ENCODE measurements around the gene CHRD.

CHRD gene

GRCh38 chr3:184354754-184355153, 25.1 kb upstream of the CHRD start:
- Mint-ChIP-seq H3K36me3 (no peaks in the 10 kb centered on the region), H3K27ac (no peak overlapping the region), H3K4me3 (no peak overlapping the region), H3K9me3 (no peaks in the 10 kb centered on the region), H3K27me3 (no peaks in the 10 kb centered on the region), H3K4me1 (no peaks in the 10 kb centered on the region)

DNA sequence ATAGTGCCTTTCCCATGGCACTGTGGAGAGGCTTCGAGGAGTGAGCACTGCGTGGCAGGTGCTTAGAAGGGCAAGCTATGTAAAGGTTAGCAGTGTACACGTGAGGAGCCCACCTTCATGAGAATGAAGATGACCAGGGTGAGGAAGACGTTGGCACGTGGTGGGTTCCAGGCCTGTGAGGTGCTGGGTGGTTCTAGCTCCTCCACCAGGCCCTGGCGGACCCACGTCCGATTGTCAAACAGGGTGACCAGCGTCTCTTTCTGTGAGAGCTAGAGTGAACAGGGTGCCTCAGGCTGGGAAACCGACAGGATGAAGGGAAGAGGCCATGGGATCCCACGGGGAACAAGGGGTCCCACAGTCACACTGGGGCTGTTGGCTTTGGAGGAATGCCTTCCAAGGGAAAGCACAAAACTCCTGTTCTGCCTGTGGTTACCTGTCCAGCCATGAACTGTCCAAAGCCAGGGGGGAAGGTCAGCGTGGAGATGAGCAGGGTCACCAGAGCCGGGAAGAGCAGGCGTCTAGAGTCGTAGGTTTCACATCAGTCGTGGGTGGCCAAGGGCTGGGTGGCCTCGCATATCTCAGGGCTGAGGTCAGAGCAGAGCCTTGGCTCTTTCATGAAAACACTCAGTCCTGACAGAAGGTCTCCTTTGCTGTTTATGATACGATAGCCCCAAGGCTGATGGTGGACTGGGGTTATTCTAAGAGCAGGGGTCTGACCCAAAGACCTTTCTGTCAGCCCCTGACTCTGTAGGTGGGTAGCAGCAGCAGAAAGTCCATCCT, 24.4 kb upstream of the CHRD start:
- peaks cover 5% of the 10 kb centered on the region for H3K4me1 Mint-ChIP-seq
- H3K27me3 Mint-ChIP-seq = no peaks in the 10 kb centered on the region
- no peak overlapping the region for H3K27ac Mint-ChIP-seq
- H3K36me3 Mint-ChIP-seq = no peaks in the 10 kb centered on the region
- H3K9me3 Mint-ChIP-seq = no peaks in the 10 kb centered on the region
- no peak overlapping the region for H3K4me3 Mint-ChIP-seq

GRCh38 chr3:184357248-184358123, 22.4 kb upstream of the CHRD start:
- Mint-ChIP-seq H3K27me3 (no peaks in the 10 kb centered on the region), H3K36me3 (no peaks in the 10 kb centered on the region), H3K4me1 (peaks cover 9% of the 10 kb centered on the region), H3K4me3 (no peak overlapping the region), H3K9me3 (no peaks in the 10 kb centered on the region), H3K27ac (no peak overlapping the region)

DNA sequence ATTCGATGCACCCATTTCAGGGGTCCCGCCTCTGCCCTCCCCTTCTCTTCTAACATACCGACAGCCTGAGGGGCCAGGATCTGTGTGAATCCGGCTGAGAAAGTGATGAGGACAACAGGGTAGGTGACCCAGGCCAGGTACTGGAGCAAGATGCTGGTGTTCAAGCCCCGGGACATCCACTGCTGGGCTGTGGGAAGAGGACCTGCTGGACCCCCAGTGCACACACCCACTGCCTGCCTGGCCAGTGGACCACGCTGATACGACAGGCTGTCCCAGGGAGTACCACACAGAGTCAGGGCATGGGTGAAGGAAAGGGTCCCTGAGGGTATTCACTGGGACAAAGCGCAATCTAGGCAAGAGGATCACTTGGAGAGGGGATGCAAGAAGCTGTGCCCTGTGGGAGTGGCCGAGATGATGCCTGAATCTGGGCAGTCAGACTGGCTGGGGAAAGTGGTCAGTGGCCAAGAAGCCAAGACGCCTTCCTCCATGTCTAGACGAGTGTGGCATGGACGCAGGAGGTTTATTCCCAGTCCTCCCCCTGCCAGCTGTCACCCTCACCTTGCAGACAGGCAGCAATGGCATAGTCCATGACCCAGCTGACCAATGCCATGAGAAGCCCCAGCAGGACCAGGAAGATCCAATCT, 21.6 kb upstream of the CHRD start:
- Mint-ChIP-seq H3K27me3 (no peaks in the 10 kb centered on the region), H3K4me3 (no peak overlapping the region), H3K27ac (no peak overlapping the region), H3K36me3 (peaks cover under 1% of the 10 kb centered on the region), H3K9me3 (no peaks in the 10 kb centered on the region), H3K4me1 (peaks cover 9% of the 10 kb centered on the region)

- H3K36me3 Mint-ChIP-seq = peaks cover 2% of the 10 kb centered on the region
- H3K27me3 Mint-ChIP-seq = no peaks in the 10 kb centered on the region
- no peak overlapping the region for H3K4me3 Mint-ChIP-seq
- peaks cover 9% of the 10 kb centered on the region for H3K4me1 Mint-ChIP-seq
- H3K9me3 Mint-ChIP-seq = no peaks in the 10 kb centered on the region
- no peak overlapping the region for H3K27ac Mint-ChIP-seq
Measured at GRCh38 chr3:184358921-184359350, 20.9 kb upstream of the CHRD start.

- Mint-ChIP-seq H3K4me3 (peak overlapping the region; percentile 69), H3K27ac (no peak overlapping the region), H3K9me3 (no peaks in the 10 kb centered on the region), H3K36me3 (peaks cover 2% of the 10 kb centered on the region), H3K4me1 (peaks cover 14% of the 10 kb centered on the region), H3K27me3 (no peaks in the 10 kb centered on the region)
Measured at GRCh38 chr3:184359610-184360009, 20.2 kb upstream of the CHRD start.

- H3K9me3 Mint-ChIP-seq = no peaks in the 10 kb centered on the region
- no peak overlapping the region for H3K27ac Mint-ChIP-seq
- no peaks in the 10 kb centered on the region for H3K27me3 Mint-ChIP-seq
- H3K4me3 Mint-ChIP-seq = peak overlapping the region; percentile 89
- H3K4me1 Mint-ChIP-seq = peaks cover 21% of the 10 kb centered on the region
- H3K36me3 Mint-ChIP-seq = peaks cover 5% of the 10 kb centered on the region
Measured at GRCh38 chr3:184360070-184360928, 19.6 kb upstream of the CHRD start.

GRCh38 chr3:184360929-184361531, 18.8 kb upstream of the CHRD start:
- H3K27ac Mint-ChIP-seq = peak overlapping the region; percentile 55
- no peaks in the 10 kb centered on the region for H3K9me3 Mint-ChIP-seq
- no peaks in the 10 kb centered on the region for H3K27me3 Mint-ChIP-seq

DNA sequence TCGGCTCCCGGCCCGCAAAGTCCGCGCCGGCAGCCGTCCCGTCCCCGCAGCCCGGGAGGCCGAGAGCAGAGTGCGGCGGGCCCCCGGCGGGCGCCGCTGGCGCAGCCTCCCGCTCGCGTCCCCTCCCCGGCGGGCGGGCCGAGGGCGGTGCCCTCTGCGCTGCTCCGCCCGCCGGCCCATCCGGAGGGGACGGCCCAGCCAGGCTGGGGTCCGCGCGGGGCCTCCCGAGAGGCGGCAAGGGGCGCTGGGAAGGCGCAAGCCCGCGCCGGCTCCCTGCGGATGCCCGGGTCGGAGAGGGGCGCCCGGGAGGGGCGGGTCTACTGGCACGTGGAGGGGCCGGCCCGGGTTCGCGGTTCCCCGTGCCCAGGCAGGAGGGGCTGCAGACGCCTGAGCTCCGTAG, 18.3 kb upstream of the CHRD start, which contains the start of the genes CLCN2 and POLR2H:
CLCN2 (minus strand) TSS at position 74 of the 400 bp plus-strand sequence. CDS start 126 bp downstream, outside the sequence.
POLR2H (plus strand) TSS at position 179 of the 400 bp plus-strand sequence. CDS start 1,783 bp downstream, outside the sequence.
- Mint-ChIP-seq H3K27me3 (no peaks in the 10 kb centered on the region), H3K9me3 (no peaks in the 10 kb centered on the region), H3K4me1 (peaks cover 26% of the 10 kb centered on the region), H3K4me3 (peak within 1 kb of the TSS; percentile 98), H3K36me3 (peaks cover 7% of the 10 kb centered on the region), H3K27ac (peak within 1 kb of the TSS; percentile 75)

More at GRCh38 chr3:184360929-184361531, 18.8 kb upstream of the CHRD start:
- H3K4me3 Mint-ChIP-seq = peak overlapping the region; percentile 89
- peaks cover 7% of the 10 kb centered on the region for H3K36me3 Mint-ChIP-seq
- peaks cover 23% of the 10 kb centered on the region for H3K4me1 Mint-ChIP-seq

- H3K27ac Mint-ChIP-seq = peak overlapping the region; percentile 75
- H3K9me3 Mint-ChIP-seq = no peaks in the 10 kb centered on the region
- no peaks in the 10 kb centered on the region for H3K27me3 Mint-ChIP-seq
- H3K4me1 Mint-ChIP-seq = peaks cover 32% of the 10 kb centered on the region
- peaks cover 7% of the 10 kb centered on the region for H3K36me3 Mint-ChIP-seq
- H3K4me3 Mint-ChIP-seq = peak overlapping the region; percentile 98
Measured at GRCh38 chr3:184361932-184362667, 17.8 kb upstream of the CHRD start.

DNA sequence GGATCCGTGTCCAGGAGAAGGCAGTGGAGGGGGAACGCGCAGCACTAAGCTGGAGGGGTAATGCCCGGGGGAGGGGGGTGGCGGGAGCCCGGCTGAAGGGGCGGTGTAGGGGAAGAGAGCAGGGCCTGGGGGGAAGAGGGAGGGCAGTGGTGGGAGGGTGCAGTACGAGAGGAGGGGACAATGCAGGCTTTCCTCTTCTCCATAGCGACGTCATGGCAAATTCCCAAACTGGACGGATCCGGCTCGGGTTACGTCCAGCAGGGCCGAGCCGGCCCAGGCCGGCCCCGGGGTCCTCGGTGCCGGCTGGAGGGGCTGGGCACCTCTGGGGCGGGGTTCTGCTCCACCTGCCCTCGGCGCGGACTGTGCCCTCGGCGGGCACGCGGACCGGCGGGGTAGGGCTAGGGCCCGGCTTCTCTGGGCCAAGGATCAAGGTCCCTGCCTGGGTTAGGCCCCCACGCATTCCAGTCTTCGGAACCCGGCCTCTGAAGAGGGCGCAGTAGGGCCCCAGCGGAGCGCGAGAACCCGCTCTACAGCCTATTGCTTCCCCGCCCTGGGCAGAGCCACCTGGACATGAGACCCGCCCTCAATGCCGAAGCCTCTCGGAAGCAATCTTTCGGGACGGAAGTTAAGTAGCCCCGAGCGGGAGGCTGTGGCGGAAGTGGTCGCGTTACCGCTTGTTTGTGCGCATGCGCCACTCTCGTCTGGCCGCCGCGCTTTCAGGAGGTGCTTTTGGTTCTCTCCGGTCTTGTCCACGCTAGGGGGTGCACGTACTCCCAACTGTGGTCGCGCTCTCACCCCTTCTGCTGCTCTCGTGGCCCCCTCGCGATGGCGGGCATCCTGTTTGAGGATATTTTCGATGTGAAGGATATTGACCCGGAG, 16.9 kb upstream of the CHRD start:
- peaks cover 34% of the 10 kb centered on the region for H3K4me1 Mint-ChIP-seq

DNA sequence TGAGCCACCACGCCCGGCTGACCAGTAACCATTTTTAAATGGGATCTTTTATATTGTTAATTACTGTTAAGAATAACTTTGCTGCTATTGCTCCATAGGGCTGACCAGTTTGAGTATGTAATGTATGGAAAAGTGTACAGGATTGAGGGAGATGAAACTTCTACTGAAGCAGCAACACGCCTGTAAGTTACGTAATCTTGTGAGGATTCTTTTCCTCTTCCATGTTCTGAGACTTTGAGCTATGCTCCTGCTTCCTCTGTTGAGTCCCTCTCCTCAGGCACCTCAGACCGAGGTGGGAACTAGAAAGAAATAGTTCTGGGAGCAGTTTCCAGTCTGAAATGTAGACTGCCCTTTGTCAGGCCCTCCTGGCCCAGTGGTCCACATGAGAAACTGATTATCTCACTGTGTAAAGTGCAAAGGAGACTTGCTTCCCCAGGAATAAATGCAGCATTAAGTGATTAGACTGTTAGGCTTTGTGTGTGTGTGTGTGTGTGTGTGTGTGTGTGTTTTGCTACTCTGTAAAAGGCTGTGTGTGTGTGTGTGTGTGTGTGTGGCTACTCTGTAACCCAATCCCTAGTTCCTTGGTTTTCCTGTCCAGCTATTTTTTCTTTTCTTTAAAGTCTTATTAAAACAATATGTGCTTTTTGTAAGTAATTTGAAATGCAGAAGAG, 13.1 kb upstream of the CHRD start:
- no peak overlapping the region for H3K4me3 Mint-ChIP-seq
- H3K27ac Mint-ChIP-seq = no peak overlapping the region
- H3K9me3 Mint-ChIP-seq = no peaks in the 10 kb centered on the region
- H3K4me1 Mint-ChIP-seq = peaks cover 28% of the 10 kb centered on the region
- peaks cover 18% of the 10 kb centered on the region for H3K36me3 Mint-ChIP-seq
- no peaks in the 10 kb centered on the region for H3K27me3 Mint-ChIP-seq

More for the DNA sequence above, 16.9 kb upstream of the CHRD start:
- H3K27me3 Mint-ChIP-seq = no peaks in the 10 kb centered on the region
- H3K36me3 Mint-ChIP-seq = peaks cover 9% of the 10 kb centered on the region
- H3K4me3 Mint-ChIP-seq = peak overlapping the region; percentile 98
- H3K27ac Mint-ChIP-seq = peak overlapping the region; percentile 97
- no peaks in the 10 kb centered on the region for H3K9me3 Mint-ChIP-seq

DNA sequence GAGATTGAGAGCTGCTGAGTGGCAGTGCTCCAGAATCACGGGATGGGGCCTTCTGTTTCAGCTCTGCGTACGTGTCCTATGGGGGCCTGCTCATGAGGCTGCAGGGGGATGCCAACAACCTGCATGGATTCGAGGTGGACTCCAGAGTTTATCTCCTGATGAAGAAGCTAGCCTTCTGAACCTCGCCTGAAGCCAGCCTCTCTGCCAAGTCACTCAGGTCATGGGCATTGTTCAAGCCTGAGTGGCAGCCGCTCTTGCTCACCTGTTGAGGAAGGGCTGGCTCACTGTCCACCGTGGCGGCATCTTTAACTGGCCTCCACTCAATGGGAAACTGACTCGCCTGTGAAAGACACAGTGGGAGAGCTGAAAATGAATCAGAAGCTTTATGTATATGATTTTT, 11.7 kb upstream of the CHRD start:
- H3K27me3 Mint-ChIP-seq = no peaks in the 10 kb centered on the region
- H3K4me1 Mint-ChIP-seq = peaks cover 35% of the 10 kb centered on the region
- peak overlapping the region; percentile 17 for H3K27ac Mint-ChIP-seq
- H3K9me3 Mint-ChIP-seq = no peaks in the 10 kb centered on the region
- H3K36me3 Mint-ChIP-seq = peaks cover 18% of the 10 kb centered on the region
- H3K4me3 Mint-ChIP-seq = no peak overlapping the region

Data from activated naive CD4-positive, alpha-beta T cell treated with anti-CD3 and anti-CD28 coated beads, Interleukin-2, amount 50 U/mL, for 24 hours (primary cell).